ENCODE measurements around the gene MPHOSPH9.
"Not testable (repeated sequence)": the region's sequence is repeated elsewhere in the genome, so short reads cannot be mapped to it uniquely, and the experiment has no call there.

DNA sequence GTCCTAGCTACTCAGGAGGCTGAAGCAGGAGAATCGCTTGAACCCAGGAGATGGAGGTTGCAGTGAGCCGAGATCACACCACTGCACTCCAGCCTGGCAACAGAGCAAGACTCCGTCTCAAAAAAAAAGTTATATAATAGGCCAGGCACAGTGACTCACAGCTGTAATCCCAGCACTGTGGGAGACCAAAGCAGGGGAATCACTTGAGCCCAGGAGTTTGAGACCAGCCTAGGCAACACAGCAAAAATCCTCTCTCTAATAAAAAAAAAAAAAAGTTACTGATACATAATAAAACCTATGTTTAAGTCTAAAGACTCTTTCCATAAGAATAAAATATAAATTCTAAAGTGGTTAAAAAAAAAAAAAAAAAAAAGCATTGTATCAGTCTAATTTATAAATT is 26.1 kb downstream of the MPHOSPH9 start:
- TF ChIP-seq, protein P1, sequence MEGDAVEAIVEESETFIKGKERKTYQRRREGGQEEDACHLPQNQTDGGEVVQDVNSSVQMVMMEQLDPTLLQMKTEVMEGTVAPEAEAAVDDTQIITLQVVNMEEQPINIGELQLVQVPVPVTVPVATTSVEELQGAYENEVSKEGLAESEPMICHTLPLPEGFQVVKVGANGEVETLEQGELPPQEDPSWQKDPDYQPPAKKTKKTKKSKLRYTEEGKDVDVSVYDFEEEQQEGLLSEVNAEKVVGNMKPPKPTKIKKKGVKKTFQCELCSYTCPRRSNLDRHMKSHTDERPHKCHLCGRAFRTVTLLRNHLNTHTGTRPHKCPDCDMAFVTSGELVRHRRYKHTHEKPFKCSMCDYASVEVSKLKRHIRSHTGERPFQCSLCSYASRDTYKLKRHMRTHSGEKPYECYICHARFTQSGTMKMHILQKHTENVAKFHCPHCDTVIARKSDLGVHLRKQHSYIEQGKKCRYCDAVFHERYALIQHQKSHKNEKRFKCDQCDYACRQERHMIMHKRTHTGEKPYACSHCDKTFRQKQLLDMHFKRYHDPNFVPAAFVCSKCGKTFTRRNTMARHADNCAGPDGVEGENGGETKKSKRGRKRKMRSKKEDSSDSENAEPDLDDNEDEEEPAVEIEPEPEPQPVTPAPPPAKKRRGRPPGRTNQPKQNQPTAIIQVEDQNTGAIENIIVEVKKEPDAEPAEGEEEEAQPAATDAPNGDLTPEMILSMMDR (IDR thresholded peaks at IDR 0.05), result not testable (repeated sequence)
- TF ChIP-seq EZH2 (IDR thresholded peaks at IDR 0.05; ENCODE audit: borderline replicate concordance, insufficient read depth, low read depth, low read length, poor library complexity, severe bottlenecking), result not testable (repeated sequence)
